MM.1S (cell line): ENCODE data around the gene IFITM10.

Source experiments
- DNase-seq: peaks from one replicate; pipeline ENCODE4 v3.0.0-alpha.2; 2015
- H2AFZ ChIP-seq: fragments of 300-600 bp; sonication (generic); 2 replicates; pipeline ENCODE4 v1.6.0; 2016; ENCODE audit warnings: antibody characterized with exemption, low read length
- H3F3A ChIP-seq: fragments of 300-600 bp; sonication (generic); 2 replicates; pipeline ENCODE4 v1.6.1; 2016; ENCODE audit warnings: mild to moderate bottlenecking, antibody characterized with exemption, low read length, moderate library complexity, mixed read lengths; ENCODE audit not compliant: insufficient read depth
- H3K27ac ChIP-seq: fragments of 300-600 bp; sonication (generic); 2 replicates; pipeline ENCODE4 v1.5.1; 2016; ENCODE audit warnings: mild to moderate bottlenecking, low read length
- H3K27me3 ChIP-seq: fragments of 300-600 bp; sonication (generic); replicated peaks from 2 replicates; pipeline ENCODE4 v1.6.0; 2016; ENCODE audit warnings: low read length; ENCODE audit not compliant: insufficient read depth
- H3K36me3 ChIP-seq: fragments of 300-600 bp; sonication (generic); replicated peaks from 2 replicates; pipeline ENCODE4 v1.6.1; 2016; ENCODE audit warnings: mild to moderate bottlenecking, low read length, mixed read lengths; ENCODE audit not compliant: insufficient read depth
- H3K4me1 ChIP-seq: fragments of 300-600 bp; sonication (generic); 2 replicates; pipeline ENCODE4 v1.6.1; 2016; ENCODE audit warnings: low read length, mixed read lengths
- H3K4me2 ChIP-seq: fragments of 300-600 bp; sonication (generic); 2 replicates; pipeline ENCODE4 v1.6.0; 2016; ENCODE audit warnings: low read depth, low read length
- H3K4me3 ChIP-seq: fragments of 300-600 bp; sonication (generic); 2 replicates; pipeline ENCODE4 v1.5.1; 2016; ENCODE audit warnings: low read length, mixed read lengths
- H3K79me2 ChIP-seq: fragments of 300-600 bp; sonication (generic); 2 replicates; pipeline ENCODE4 v1.6.1; 2016; ENCODE audit warnings: mixed run types, low read length, mixed read lengths
- H3K9ac ChIP-seq: fragments of 300-600 bp; sonication (generic); 2 replicates; pipeline ENCODE4 v1.6.1; 2016; ENCODE audit warnings: low read length, mixed read lengths
- H3K9me2 ChIP-seq: fragments of 300-600 bp; sonication (generic); replicated peaks from 2 replicates; pipeline ENCODE4 v1.6.1; 2016; ENCODE audit warnings: mild to moderate bottlenecking, low read length, mixed read lengths; ENCODE audit not compliant: insufficient read depth
- H3K9me3 ChIP-seq: fragments of 300-600 bp; sonication (generic); replicated peaks from 2 replicates; pipeline ENCODE4 v1.6.1; 2016; ENCODE audit warnings: mild to moderate bottlenecking, low read length, mixed read lengths; ENCODE audit not compliant: insufficient read depth
- H4K20me1 ChIP-seq: fragments of 300-600 bp; sonication (generic); 2 replicates; pipeline ENCODE4 v1.6.1; 2016; ENCODE audit warnings: mild to moderate bottlenecking, low read length, moderate library complexity, mixed read lengths; ENCODE audit not compliant: insufficient read depth
- EZH2 ChIP-seq: fragments of 300-600 bp; sonication (generic); optimal IDR thresholded peaks from 2 replicates; pipeline ENCODE3; 2017; ENCODE audit warnings: low read depth, mild to moderate bottlenecking, antibody characterized with exemption, low read length, mixed read lengths
- EZH2phosphoT487 ChIP-seq: fragments of 300-600 bp; sonication (generic); IDR thresholded peaks from 2 replicates; pipeline ENCODE4 v1.6.1; 2018; ENCODE audit warnings: antibody characterized with exemption, low read length
- TF ChIP-seq, protein P1 (sequence below): fragments of 300-600 bp; sonication (generic); IDR thresholded peaks from 2 replicates; pipeline ENCODE4 v1.5.1; 2016; ENCODE audit warnings: antibody characterized with exemption, low read length, mixed read lengths

IFITM10 gene

DNA sequence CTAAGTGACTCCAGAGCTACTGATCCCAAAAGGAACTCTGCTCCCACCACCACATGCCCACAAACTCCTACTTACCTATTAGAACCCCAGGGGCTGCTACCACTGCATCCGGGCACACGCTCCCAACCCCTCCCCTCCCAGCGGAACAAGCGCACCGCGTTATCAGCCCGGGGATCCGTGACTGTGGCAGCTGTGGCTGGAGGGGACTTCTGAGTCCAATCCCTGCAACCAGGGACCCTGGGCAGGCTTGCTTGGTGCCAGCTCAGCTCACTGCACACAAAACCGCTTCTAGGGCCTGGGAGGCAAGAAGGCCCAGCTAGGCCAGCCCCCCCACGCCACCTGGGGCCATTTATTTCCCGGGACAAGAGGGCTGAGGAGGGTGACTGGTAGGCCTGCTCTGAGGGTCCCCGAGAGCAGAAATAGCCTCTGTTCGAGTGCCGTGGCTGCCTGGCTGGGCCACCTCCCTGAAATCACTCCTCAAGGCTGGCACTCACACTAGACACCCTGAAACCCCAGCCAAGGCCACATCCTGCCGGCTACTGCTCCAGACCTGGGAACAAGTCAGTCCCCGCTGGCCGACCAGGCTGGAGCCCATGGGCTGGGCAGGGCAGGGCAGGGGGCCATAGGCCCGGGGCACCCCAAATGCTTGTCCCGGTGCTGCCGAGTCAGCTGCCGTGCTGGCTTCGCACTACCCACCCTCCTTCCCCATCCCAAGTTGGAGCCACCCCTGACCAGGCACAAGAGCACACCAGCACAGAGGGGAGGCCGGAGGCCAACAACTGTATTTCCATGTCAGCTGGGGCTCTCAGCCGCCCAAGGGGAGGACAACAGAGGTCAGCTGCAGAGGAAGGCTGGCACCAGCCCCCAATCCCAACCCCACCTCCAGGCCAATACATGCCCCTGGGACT, 1.9 kb upstream of the IFITM10 start:
- H3K9me3 ChIP-seq = no peaks in the 10 kb centered on the region
- DNase-seq = no peak
- no peaks in the 10 kb centered on the region for H3F3A ChIP-seq
- no peak overlapping the region for H3K9ac ChIP-seq
- no peaks in the 10 kb centered on the region for H3K9me2 ChIP-seq
- TF ChIP-seq EZH2 (no peak), EZH2phosphoT487 (no peak)
- TF ChIP-seq, protein P1, sequence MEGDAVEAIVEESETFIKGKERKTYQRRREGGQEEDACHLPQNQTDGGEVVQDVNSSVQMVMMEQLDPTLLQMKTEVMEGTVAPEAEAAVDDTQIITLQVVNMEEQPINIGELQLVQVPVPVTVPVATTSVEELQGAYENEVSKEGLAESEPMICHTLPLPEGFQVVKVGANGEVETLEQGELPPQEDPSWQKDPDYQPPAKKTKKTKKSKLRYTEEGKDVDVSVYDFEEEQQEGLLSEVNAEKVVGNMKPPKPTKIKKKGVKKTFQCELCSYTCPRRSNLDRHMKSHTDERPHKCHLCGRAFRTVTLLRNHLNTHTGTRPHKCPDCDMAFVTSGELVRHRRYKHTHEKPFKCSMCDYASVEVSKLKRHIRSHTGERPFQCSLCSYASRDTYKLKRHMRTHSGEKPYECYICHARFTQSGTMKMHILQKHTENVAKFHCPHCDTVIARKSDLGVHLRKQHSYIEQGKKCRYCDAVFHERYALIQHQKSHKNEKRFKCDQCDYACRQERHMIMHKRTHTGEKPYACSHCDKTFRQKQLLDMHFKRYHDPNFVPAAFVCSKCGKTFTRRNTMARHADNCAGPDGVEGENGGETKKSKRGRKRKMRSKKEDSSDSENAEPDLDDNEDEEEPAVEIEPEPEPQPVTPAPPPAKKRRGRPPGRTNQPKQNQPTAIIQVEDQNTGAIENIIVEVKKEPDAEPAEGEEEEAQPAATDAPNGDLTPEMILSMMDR = no peak
- H3K27me3 ChIP-seq = no peaks in the 10 kb centered on the region
- no peak overlapping the region for H2AFZ ChIP-seq
- no peaks in the 10 kb centered on the region for H3K79me2 ChIP-seq
- H3K27ac ChIP-seq = no peak overlapping the region
- H4K20me1 ChIP-seq = no peaks in the 10 kb centered on the region; the same call in 1 of the 2 replicates
- no peak overlapping the region for H3K4me2 ChIP-seq
- H3K4me1 ChIP-seq = no peaks in the 10 kb centered on the region
- no peaks in the 10 kb centered on the region for H3K36me3 ChIP-seq
- no peak overlapping the region for H3K4me3 ChIP-seq

DNA sequence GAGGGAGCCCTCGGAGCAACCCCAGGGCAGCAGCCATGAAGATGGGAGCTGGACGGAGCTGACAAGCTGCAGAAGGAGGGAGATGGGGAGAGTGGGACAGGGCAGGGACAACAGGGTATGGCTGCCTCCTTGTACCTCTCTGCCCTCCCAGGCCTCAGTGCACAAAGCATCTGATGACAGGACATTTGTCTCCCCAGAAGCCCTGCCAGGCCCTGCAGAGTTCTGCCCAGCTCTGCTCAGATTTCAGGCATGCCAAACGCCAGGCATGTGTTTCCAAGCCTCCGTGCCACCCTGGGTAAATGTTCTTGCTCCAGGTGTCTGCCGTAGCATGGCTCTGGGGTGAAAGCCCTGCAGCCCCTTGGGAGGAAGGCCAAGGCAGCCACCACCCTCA, 1.1 kb upstream of the IFITM10 start:
- H3K27me3 ChIP-seq = no peaks in the 10 kb centered on the region
- H3K9ac ChIP-seq = no peak overlapping the region
- H3K79me2 ChIP-seq = no peaks in the 10 kb centered on the region
- H3K4me1 ChIP-seq = no peaks in the 10 kb centered on the region
- no peak overlapping the region for H3K4me3 ChIP-seq
- H3K4me2 ChIP-seq = no peak overlapping the region
- H3K27ac ChIP-seq = no peak overlapping the region
- no peak for DNase-seq
- H3F3A ChIP-seq = no peaks in the 10 kb centered on the region
- no peaks in the 10 kb centered on the region for H3K9me2 ChIP-seq
- no peaks in the 10 kb centered on the region; the same call in 1 of the 2 replicates for H4K20me1 ChIP-seq
- H3K9me3 ChIP-seq = no peaks in the 10 kb centered on the region
- no peaks in the 10 kb centered on the region for H3K36me3 ChIP-seq
- no peak overlapping the region for H2AFZ ChIP-seq
- TF ChIP-seq EZH2 (no peak), EZH2phosphoT487 (no peak)
- TF ChIP-seq, protein P1 = no peak

DNA sequence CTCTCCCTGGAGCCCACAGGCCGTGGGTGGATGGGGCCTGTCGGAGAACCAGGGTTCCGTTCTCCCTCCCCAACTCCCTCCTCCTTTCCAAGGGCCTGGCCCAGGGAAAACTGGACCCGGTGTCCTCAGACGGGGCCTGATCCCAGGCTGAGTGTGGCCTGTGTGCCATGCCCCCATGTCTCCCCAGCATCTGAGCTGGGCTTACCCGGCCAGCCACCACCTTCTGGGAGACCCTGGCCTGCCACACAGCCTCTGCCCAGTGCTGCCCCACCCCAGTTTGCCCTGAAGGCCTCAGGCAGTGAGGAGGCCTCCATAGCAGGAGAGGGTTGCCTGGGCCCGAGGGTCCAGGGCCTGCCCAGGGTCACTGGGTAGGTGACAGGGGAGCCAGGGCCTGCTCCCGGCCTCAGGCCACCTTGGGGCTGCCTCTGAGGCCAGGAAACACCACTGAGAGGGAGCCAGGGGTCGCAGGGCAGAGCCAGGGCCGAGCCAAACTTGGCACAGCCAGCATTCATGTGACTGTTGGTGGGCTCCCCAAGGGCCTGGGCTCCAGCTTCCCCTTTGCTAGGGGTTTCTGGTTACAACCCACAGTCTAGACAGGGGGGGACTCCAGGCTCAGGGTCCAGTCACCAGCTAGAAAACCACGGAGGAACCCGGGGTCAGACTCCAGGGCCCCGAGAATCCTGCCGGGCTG, 590 bp upstream of the IFITM10 start:
- DNase-seq = no peak
- no peaks in the 10 kb centered on the region for H3F3A ChIP-seq
- no peak overlapping the region for H3K9ac ChIP-seq
- no peaks in the 10 kb centered on the region for H3K79me2 ChIP-seq
- H3K36me3 ChIP-seq = no peaks in the 10 kb centered on the region
- no peaks in the 10 kb centered on the region for H3K9me3 ChIP-seq
- H4K20me1 ChIP-seq = no peaks in the 10 kb centered on the region; the same call in 1 of the 2 replicates
- H3K4me3 ChIP-seq = no peak overlapping the region
- H3K4me1 ChIP-seq = no peaks in the 10 kb centered on the region
- no peak overlapping the region for H2AFZ ChIP-seq
- H3K9me2 ChIP-seq = no peaks in the 10 kb centered on the region
- TF ChIP-seq EZH2 = no peak
- no peaks in the 10 kb centered on the region for H3K27me3 ChIP-seq
- H3K27ac ChIP-seq = no peak overlapping the region
- no peak overlapping the region for H3K4me2 ChIP-seq
